Pulmonary artery endothelial cell (primary cell): ENCODE measurements around the gene ALAS2. TPM values are rescaled to one million over a fixed set of nuclear protein-coding genes. Genes with fewer than 3 reads are reported as not detected.
"Not testable (repeated sequence)": the region's sequence is repeated elsewhere in the genome, so short reads cannot be mapped to it uniquely, and the experiment has no call there.

Experiments
- DNase-seq: peaks from one replicate; pipeline ENCODE4 v3.0.0-alpha.2; 2011; ENCODE audit warnings: low read depth, low spot score
- total RNA-seq: library from RNA; depleted of rRNA; stranded (reverse); fragments of >200 nt; gene quantifications from 2 replicates; pipeline ENCODE4 v1.2.3, GENCODE V29; 2014

The ALAS2 gene
- total RNA-seq, 1 donor from 2014 or later = not detected

DNA sequence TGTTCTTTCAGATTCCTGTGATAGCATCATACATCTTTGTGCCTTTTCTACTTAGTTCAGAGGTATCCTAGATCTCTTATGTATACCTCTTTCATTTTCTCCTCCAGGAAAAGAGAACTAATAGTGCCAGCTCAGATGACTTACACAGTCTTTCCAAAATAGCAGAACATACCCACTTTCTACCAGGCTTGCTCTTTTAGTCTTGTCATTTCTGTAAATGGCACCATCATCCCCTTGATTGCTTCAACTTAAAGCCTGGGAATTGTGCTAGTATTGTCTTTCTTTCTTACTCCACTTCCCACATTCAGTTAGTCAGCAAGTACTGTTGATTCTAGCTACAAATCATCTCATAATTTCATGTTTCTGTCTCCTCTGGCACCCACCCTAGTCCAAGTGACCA, 25.5 kb downstream of the ALAS2 start:
- no peak for DNase-seq

GRCh38 chrX:55004231-55004630, 26.5 kb downstream of the ALAS2 start:
- no peak for DNase-seq

GRCh38 chrX:54999717-55000598, 30.8 kb downstream of the ALAS2 start, which contains the start of gene APEX2:
Gene APEX2, plus strand, starts transcription at chrX:55000363. Its CDS starts 60 bp downstream, at chrX:55000423.
- DNase-seq = peak; percentile 82

DNA sequence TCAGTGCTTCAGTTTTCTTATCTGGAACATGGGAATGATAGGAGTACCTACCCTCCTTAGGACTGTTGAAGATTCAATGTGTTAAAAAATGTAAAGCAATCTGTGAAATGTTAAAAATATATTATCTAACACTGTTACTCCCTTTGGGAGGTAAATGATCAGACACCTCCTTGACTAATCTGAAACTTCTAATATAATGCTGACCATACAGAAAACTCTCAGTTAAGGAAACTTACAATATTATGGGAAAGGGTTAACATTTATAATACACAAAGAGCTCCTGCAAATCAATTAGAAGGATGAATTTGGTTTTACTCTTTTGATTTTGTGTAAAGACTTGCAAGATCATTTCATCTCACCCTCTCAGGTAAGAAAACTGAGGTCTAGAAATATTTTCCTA, 35.2 kb downstream of the ALAS2 start:
- no peak for DNase-seq

DNA sequence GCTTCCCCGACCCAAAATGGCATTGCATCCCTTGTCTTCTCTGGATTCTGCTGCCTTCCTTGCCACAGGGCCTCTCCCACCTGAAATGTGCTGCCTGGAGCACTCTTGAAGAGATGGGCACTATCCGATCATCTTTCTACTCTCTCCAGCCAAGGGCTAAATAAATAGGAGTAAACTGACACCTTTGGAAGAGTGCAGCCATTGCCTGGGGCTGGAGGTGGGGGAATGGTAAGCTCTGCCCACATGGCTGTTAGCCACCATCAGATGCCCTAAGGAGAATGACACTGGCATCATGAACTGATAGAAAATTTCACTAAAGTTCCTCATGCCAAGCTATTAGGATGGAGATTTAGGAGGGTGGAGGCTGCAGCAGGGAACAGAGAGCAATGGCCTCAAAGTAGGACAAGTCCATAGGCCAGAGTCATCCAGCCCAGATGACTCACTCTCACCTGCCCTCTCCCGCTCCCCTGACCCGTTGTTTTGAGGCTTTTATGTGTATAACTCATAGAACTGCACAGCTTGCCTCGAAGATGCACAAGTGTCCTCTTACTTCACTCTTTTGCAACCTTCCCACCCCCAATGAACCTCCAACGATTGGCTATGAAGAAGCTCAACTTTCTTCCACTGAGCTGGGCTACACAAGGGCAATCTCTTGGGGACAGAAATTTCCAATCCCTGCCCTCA, 36.0 kb downstream of the ALAS2 start:
- DNase-seq = no peak

DNA sequence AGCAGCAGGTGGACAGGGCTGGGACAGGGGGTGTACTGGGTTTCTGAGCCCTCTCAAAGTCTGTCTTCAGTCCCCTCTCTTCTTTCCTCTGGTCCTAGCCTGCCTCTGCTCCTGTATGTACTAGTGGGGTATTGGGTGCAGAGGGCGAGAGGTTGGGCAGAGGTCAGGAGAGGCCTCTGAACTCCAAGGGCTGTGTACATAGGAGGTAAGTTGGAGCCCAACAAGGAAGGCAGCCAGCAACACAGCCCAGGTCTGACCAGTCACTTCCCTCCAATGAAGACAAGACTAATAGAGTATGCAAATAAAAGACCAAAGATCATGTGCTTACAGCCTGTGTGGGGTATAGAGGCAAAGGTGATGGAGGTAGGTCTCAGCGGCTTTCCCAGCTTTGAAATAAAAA, 36.7 kb downstream of the ALAS2 start, which contains the start of gene PFKFB1:
PFKFB1 (minus strand) TSS at position 90 of the 400 bp plus-strand sequence. CDS start 181 bp downstream, outside the sequence.
- DNase-seq = no peak

GRCh38 chrX:54992911-54993622, 37.7 kb downstream of the ALAS2 start:
- no peak for DNase-seq

- DNase-seq = no peak
Observed at GRCh38 chrX:54991706-54992105, 39.1 kb downstream of the ALAS2 start.

DNA sequence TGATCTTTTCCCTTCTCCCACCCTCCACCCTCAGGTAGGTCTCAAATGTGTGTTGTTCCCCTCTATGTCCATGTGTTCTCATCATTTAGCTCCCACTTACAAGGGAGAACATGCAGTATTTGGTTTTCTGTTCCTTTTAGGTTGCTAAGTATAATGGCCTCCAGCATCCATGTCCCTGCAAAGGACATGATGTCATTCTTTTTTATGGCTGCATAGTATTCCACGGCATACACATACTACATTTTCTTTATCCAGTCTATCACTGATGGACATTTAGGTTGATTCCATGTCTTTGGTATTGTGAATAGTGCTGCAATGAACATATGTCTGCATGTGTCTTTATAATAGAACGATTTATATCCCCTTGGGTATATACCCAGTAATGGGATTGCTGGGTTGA, 47.5 kb downstream of the ALAS2 start:
- not testable (repeated sequence) for DNase-seq

- no peak for DNase-seq
Observed at GRCh38 chrX:54980334-54980733, 50.4 kb downstream of the ALAS2 start.

DNA sequence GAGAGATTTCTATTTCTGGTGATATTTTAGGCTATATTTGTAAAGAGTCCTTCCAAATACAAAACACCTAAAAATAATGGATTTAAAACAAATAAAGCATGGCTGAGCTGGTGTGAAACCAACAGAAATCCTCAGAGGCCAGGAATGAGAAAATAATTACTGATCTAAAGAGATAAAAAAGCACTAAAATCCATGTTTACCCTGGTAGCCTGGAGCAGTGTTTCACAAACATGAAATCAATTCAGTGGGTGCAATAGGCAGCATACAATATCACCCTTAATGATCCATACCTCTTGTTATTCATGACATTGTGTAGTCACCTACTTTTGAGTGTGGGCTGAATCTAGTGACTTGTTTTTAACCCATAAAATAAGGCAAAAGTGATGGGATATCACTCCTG, 51.3 kb downstream of the ALAS2 start:
- DNase-seq = no peak

GRCh38 chrX:54978448-54978847, 52.3 kb downstream of the ALAS2 start:
- no peak for DNase-seq

GRCh38 chrX:54977387-54977786, 53.4 kb downstream of the ALAS2 start:
- no peak for DNase-seq

GRCh38 chrX:54964766-54965497, 65.8 kb downstream of the ALAS2 start:
- DNase-seq = no peak

DNA sequence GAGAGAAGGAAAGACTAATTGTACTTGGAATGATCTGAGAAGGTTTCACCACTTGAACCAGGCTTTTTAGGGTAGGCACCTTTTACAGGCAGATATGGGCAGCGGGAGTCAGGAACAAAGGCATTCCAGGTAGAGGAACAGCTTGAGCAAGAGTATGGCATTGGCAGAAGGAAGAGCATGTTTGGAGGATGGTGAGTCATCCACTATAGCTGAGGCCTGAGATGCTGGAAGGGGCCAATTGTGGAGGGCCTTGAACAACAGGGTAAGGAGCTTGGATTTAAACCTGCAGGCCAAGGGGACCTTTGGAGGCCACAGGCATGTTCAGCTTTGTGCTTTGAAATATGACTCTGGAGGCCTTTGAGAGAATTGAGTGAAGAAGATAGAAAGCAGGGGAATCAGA, 69.0 kb downstream of the ALAS2 start:
- no peak for DNase-seq

Other genes with a start within 250 kb of the ALAS2 start
- not detected in 2 replicates for gene ITIH6, start 232.7 kb downstream of the ALAS2 start, total RNA-seq
- 177 and 219 TPM in 2 replicates for gene MAGED2, start 223.2 kb downstream of the ALAS2 start, total RNA-seq
- 1.6 and 7.2 TPM in 2 replicates for gene TRO, start 110.2 kb downstream of the ALAS2 start, total RNA-seq
- not detected in 2 replicates for gene PFKFB1, start 36.8 kb downstream of the ALAS2 start, total RNA-seq
- 9.9 and 11.4 TPM in 2 replicates for gene APEX2, start 30.6 kb downstream of the ALAS2 start, total RNA-seq
- gene PAGE2B, start 44.1 kb upstream of the ALAS2 start, total RNA-seq = not detected in 2 replicates
- not detected in 2 replicates for gene PAGE2, start 58.0 kb upstream of the ALAS2 start, total RNA-seq
- gene PAGE5, start 189.4 kb upstream of the ALAS2 start, total RNA-seq = not detected in 2 replicates
- not detected in 2 replicates for gene PAGE3, start 233.9 kb upstream of the ALAS2 start, total RNA-seq